ENCODE measurements around the gene DNAJC1. TPM values are rescaled to one million over a fixed set of nuclear protein-coding genes. Genes with fewer than 3 reads are reported as not detected.

DNAJC1 gene
- total and polyA plus RNA-seq, 2 of the 4 experiments (the other 2 are of a cell fraction), result 12.7 to 13.3 TPM

GRCh38 chr10:21926949-21927348 is 76.6 kb downstream of the DNAJC1 start:
- DNase-seq (peak; percentile 94), ATAC-seq (ENCODE audit: low read depth) (peak; percentile 80)
- Histone ChIP-seq H3K4me2 (ENCODE audit: low read depth, low read length) (peak overlapping the region; percentile 86; the same call in 1 of the 2 replicates), H3K27me3 (ENCODE audit: control insufficient read depth, insufficient read depth, low read length) (no peaks in the 10 kb centered on the region), H3K4ac (ENCODE audit: low read depth, low read length) (no peak overlapping the region; the same call in 1 of the 2 replicates), H3K9me1 (ENCODE audit: insufficient read depth, low read length) (peaks cover 3% of the 10 kb centered on the region), H4K5ac (ENCODE audit: low read depth, low read length) (0 out of 2 replicates have a peak overlapping the region, but pooled peaks have one; percentile 36), H2AFZ (replicated peaks; ENCODE audit: low read length, poor library complexity) (no peak overlapping the region), H3K9ac (ENCODE audit: low read depth, low read length) (no peak overlapping the region; the same call in 1 of the 2 replicates), H3K27ac (ENCODE audit: insufficient read depth, low read length) (no peak overlapping the region), H2BK20ac (ENCODE audit: low read depth, low read length) (peak overlapping the region; percentile 26; the same call in 1 of the 2 replicates), H3K23ac (ENCODE audit: low read depth, low read length) (no peak overlapping the region), H3K18ac (ENCODE audit: low read depth, low read length) (no peak overlapping the region), H2BK15ac (ENCODE audit: low read depth, low read length) (no peak overlapping the region), H2BK5ac (ENCODE audit: low read depth, low read length, poor library complexity, severe bottlenecking) (peak overlapping the region; percentile 97), H2BK120ac (ENCODE audit: low read depth, low read length) (peak overlapping the region; percentile 47; the same call in 1 of the 2 replicates), H2AK9ac (replicated peaks; ENCODE audit: low read depth, low read length, poor library complexity) (no peak overlapping the region), H3K14ac (replicated peaks; ENCODE audit: low read depth, low read length) (0 out of 2 replicates have a peak overlapping the region, but pooled peaks have one; percentile 57), H3K79me1 (ENCODE audit: low read depth in 1 of 2, low read length in 2 of 2) (peaks cover 6 to 13% of the 10 kb centered on the region in 2 experiments; a peak in 3 of 4 replicates), H4K20me1 (ENCODE audit: insufficient read depth, low read length) (no peaks in the 10 kb centered on the region), H3K56ac (ENCODE audit: extremely low read depth, insufficient read depth, low read length) (0 out of 2 replicates have a peak overlapping the region, but pooled peaks have one; percentile 7), H4K91ac (ENCODE audit: insufficient read depth, low read depth, low read length) (no peak overlapping the region), H3K4me3 (ENCODE audit: insufficient read depth, low read depth, low read length) (no peak overlapping the region), H3K4me1 (ENCODE audit: control insufficient read depth, insufficient read depth, low read length) (peaks cover 6% of the 10 kb centered on the region), H2AK5ac (ENCODE audit: low read depth, low read length) (no peak overlapping the region), H3K9me3 (ENCODE audit: control insufficient read depth, insufficient read depth, low read length) (no peaks in the 10 kb centered on the region), H4K8ac (ENCODE audit: low read depth in 2 of 2, low read length in 2 of 2) (peak overlapping the region in 1 of 2 experiments; percentile 42; a peak in 1 of 4 replicates), H3K36me3 (ENCODE audit: control insufficient read depth, insufficient read depth, low read length) (no peaks in the 10 kb centered on the region)
- in situ Hi-C loops (cut with MboI; ENCODE audit: low sequenced_read_pairs) (no loop called here), intact Hi-C loops (cut with micrococcal nuclease) (no loop called here), dilution Hi-C loops (cut with HindIII; ENCODE audit: low sequenced_read_pairs, unreplicated experiment) (no loop called here)
- no TSS peak for BruUV-seq (replicated peaks)
- no CpG with 5 or more reads among the region's 2 CpGs for WGBS, 2 experiments (ENCODE audit: extremely low coverage in 2 of 2, insufficient read length in 1 of 2)
- ChIA-PET CTCF (interaction anchor here (0.5 to 0.6 kb wide), 2 partner anchors 27 to 372 kb away, joined by 3 read pairs; no protein-coding TSS in a partner anchor), POLR2A (ENCODE audit: unreplicated experiment) (no interaction called here)
- peak; percentile 12; the same call in 1 of the 2 replicates for TF ChIP-seq BHLHE40 (IDR thresholded peaks at IDR 0.05; ENCODE audit: low read depth, low read length)
- no peak for TF ChIP-seq NFE2L2 (IDR thresholded peaks at IDR 0.05; ENCODE audit: low read depth, low read length)
- peak; percentile 77 for TF ChIP-seq CEBPB (IDR thresholded peaks at IDR 0.05; ENCODE audit: low read depth, low read length)
- no peak for TF ChIP-seq SMC3 (IDR thresholded peaks at IDR 0.05; ENCODE audit: low read depth, low read length)
- no peak for TF ChIP-seq POLR2A (IDR thresholded peaks at IDR 0.05; ENCODE audit: low read depth, low read length)

Data from IMR-90 (cell line).